Keratinocyte (primary cell): Measurements from ENCODE around the gene SLC16A7. TPM values are rescaled to one million over a fixed set of nuclear protein-coding genes. Genes with fewer than 3 reads are reported as not detected.

Source experiments
- DNase-seq: peaks from one replicate; pipeline ENCODE4 v3.0.0-alpha.2; 2011; ENCODE audit warnings: low read depth, missing footprints, low spot score
- FAIRE-seq: peaks from 2 replicates; lab custom pipeline; 2011; peaks lifted over from hg19 to GRCh38; lab: Jason Lieb, UNC
- H2AFZ ChIP-seq: 2 replicates; pipeline ENCODE4 v1.6.0; 2012; ENCODE audit warnings: low read length, control low read depth, inconsistent platforms; ENCODE audit not compliant: control insufficient read depth
- H3K27ac ChIP-seq: 2 replicates; pipeline ENCODE4 v1.5.1; 2011; ENCODE audit warnings: low read length; ENCODE audit not compliant: control insufficient read depth, insufficient read depth
- H3K27me3 ChIP-seq: 3 replicates; pipeline ENCODE4 v1.6.0; 2011; ENCODE audit warnings: low read length; ENCODE audit not compliant: control insufficient read depth, insufficient read depth; ENCODE audit errors: extremely low read depth
- H3K36me3 ChIP-seq, 2 experiments: 2 replicates in 1 of 2; 3 replicates in 1 of 2; pipeline ENCODE4 v1.5.1; 2011; ENCODE audit warnings: low read length in 2 of 2, mild to moderate bottlenecking in 1 of 2; ENCODE audit not compliant: control insufficient read depth in 2 of 2, insufficient read depth in 2 of 2; ENCODE audit errors: extremely low read depth in 1 of 2
- H3K4me1 ChIP-seq: 3 replicates; pipeline ENCODE4 v1.5.1; 2011; ENCODE audit warnings: low read length; ENCODE audit not compliant: control insufficient read depth, insufficient read depth; ENCODE audit errors: extremely low read depth
- H3K4me2 ChIP-seq: 3 replicates; pipeline ENCODE4 v1.6.0; 2011; ENCODE audit warnings: low read depth, low read length; ENCODE audit not compliant: control insufficient read depth, insufficient read depth; ENCODE audit errors: extremely low read depth
- H3K4me3 ChIP-seq, 3 experiments: fragments of 200-600 bp in 1 of 3; sonication (generic) in 1 of 3; 2 replicates in 2 of 3; 3 replicates in 1 of 3; pipeline ENCODE4 v1.5.1; 2011 to 2016; ENCODE audit warnings: low read length in 3 of 3, mild to moderate bottlenecking in 3 of 3, control low read depth in 2 of 3, inconsistent platforms in 1 of 3, low read depth in 1 of 3, mixed read lengths in 1 of 3, mixed run types in 1 of 3, moderate library complexity in 1 of 3; ENCODE audit not compliant: control insufficient read depth in 2 of 3, insufficient read depth in 2 of 3; ENCODE audit errors: extremely low read depth in 1 of 3
- H3K79me2 ChIP-seq: 2 replicates; pipeline ENCODE4 v1.6.0; 2012; ENCODE audit warnings: low read length; ENCODE audit not compliant: control insufficient read depth, insufficient read depth
- H3K9ac ChIP-seq: 3 replicates; pipeline ENCODE4 v1.6.0; 2011; ENCODE audit warnings: low read length; ENCODE audit not compliant: control insufficient read depth, insufficient read depth; ENCODE audit errors: extremely low read depth
- H3K9me1 ChIP-seq: 3 replicates; pipeline ENCODE4 v1.6.0; 2011; ENCODE audit warnings: low read length; ENCODE audit not compliant: control insufficient read depth, insufficient read depth; ENCODE audit errors: extremely low read depth
- H3K9me3 ChIP-seq: 2 replicates; pipeline ENCODE4 v1.5.1; 2012; ENCODE audit warnings: low read depth, low read length; ENCODE audit not compliant: control insufficient read depth
- H4K20me1 ChIP-seq: 3 replicates; pipeline ENCODE4 v1.6.0; 2011; ENCODE audit warnings: low read length; ENCODE audit not compliant: control insufficient read depth, insufficient read depth; ENCODE audit errors: extremely low read depth
- CTCF ChIP-seq, 3 experiments: IDR thresholded peaks in 1 of 3; conservative IDR thresholded peaks in 1 of 3; optimal IDR thresholded peaks in 1 of 3; 2 replicates in 2 of 3; 3 replicates in 1 of 3; pipeline versions ENCODE3 to v1.5.1; 2011; ENCODE audit warnings: low read length in 3 of 3, mild to moderate bottlenecking in 3 of 3, moderate library complexity in 2 of 3, control low read depth in 1 of 3, inconsistent platforms in 1 of 3; ENCODE audit not compliant: insufficient read depth in 2 of 3; ENCODE audit errors: extremely low read depth in 1 of 3
- EZH2 ChIP-seq: IDR thresholded peaks from one replicate; pipeline ENCODE4 v1.6.1; 2012; ENCODE audit warnings: inconsistent platforms, mild to moderate bottlenecking, low read length, moderate library complexity
- dilution Hi-C: fragments of 300-500 bp; cut with MboI; formaldehyde crosslinking; loops from one replicate; pipeline ENCODE4 v1.7.0; 2020; ENCODE audit warnings: low sequenced_read_pairs; ENCODE audit not compliant: extremely low pct_ligation_motif_present
- polyA plus RNA-seq, 5 experiments: library from polyadenylated mRNA; depleted of rRNA in 3 of 5; stranded (reverse) in 3 of 5; stranded (forward) in 1 of 5; unstranded in 1 of 5; fragments of >200 nt; gene quantifications; 1 replicate in 1 of 5; 2 replicates in 3 of 5; 3 replicates in 1 of 5; pipeline versions ENCODE4 v1.2.1 to v1.2.3, GENCODE V29; 2011 to 2012; ENCODE audit warnings: missing spikeins in 2 of 5, low read depth in 1 of 5, low replicate concordance in 1 of 5

SLC16A7 gene
- polyA plus RNA-seq, 1 donor (not counting 4 experiments of a cell fraction or from before 2014, with no cell fraction given), result 0.87 TPM

DNA sequence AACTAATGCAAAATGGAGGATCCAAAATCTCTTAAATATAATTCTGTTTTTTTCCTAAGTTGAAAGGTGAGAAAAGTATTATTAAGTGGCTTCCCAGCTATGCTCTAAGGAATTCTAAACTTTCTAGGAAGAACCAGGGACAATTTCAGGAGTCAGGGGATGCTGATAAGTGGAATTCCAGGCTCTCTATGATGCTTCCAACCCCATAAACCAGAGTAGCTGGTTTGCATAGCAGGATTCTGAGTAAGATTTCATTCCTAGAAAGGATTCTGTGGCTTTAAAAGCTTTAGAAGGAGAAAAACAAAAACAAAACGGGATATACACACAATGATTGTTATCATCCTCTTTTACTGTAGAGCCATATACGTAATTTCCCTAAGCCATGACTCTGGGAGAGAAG lies 93.9 kb downstream of the SLC16A7 start:
- Histone ChIP-seq H3K4me1 (no peaks in the 10 kb centered on the region), H3K4me3 (no peak overlapping the region), H3K79me2 (no peaks in the 10 kb centered on the region), H3K27me3 (no peaks in the 10 kb centered on the region), H3K27ac (no peak overlapping the region), H3K9me3 (no peaks in the 10 kb centered on the region), H3K4me2 (no peak overlapping the region), H3K9me1 (no peaks in the 10 kb centered on the region), H2AFZ (no peak overlapping the region), H3K36me3 (no peaks in the 10 kb centered on the region), H3K9ac (no peak overlapping the region), H4K20me1 (no peaks in the 10 kb centered on the region)
- dilution Hi-C loops, result no loop called here
- no peak for TF ChIP-seq EZH2
- no peak for TF ChIP-seq CTCF (optimal IDR thresholded peaks at IDR 0.05 in 1 of 3, IDR thresholded peaks at IDR 0.05 in 1 of 3, conservative IDR thresholded peaks at IDR 0.05 in 1 of 3; ENCODE audit: extremely low read depth in 1 of 3, insufficient read depth in 2 of 3, low read length in 3 of 3)
- no peak for DNase-seq
- FAIRE-seq, result no peak

- no peak for TF ChIP-seq CTCF (optimal IDR thresholded peaks at IDR 0.05 in 1 of 3, IDR thresholded peaks at IDR 0.05 in 1 of 3, conservative IDR thresholded peaks at IDR 0.05 in 1 of 3; ENCODE audit: extremely low read depth in 1 of 3, insufficient read depth in 2 of 3, low read length in 3 of 3)
- no peak for TF ChIP-seq EZH2
- Histone ChIP-seq H3K4me1 (peaks cover 5% of the 10 kb centered on the region), H4K20me1 (no peaks in the 10 kb centered on the region), H3K79me2 (no peaks in the 10 kb centered on the region), H3K27me3 (no peaks in the 10 kb centered on the region), H3K4me2 (no peak overlapping the region), H3K9me3 (no peaks in the 10 kb centered on the region), H3K36me3 (no peaks in the 10 kb centered on the region), H3K4me3 (no peak overlapping the region), H3K9me1 (no peaks in the 10 kb centered on the region), H3K9ac (no peak overlapping the region), H3K27ac (no peak overlapping the region), H2AFZ (no peak overlapping the region)
- dilution Hi-C loops, result no loop called here
- FAIRE-seq (peak; percentile 13), DNase-seq (peak; percentile 5)
These were observed 99.5 kb downstream of the SLC16A7 start for GRCh38 chr12:59695379-59695778.
